CD8-positive, alpha-beta memory T cell (primary cell): Measurements from ENCODE around the gene MYOCOS. TPM values are rescaled to one million over a fixed set of nuclear protein-coding genes. Genes with fewer than 3 reads are reported as not detected.

Source experiments
- CTCF ChIA-PET: fragments of 350-600 bp; sonication (Branson Sonifier 250); formaldehyde crosslinking; loops from one replicate; lab custom pipeline; 2021; ENCODE audit warnings: antibody characterized with exemption; lab: Charles Lee
- POLR2A ChIA-PET: fragments of 350-600 bp; sonication (Branson Sonifier 250); formaldehyde crosslinking; loops from one replicate; lab custom pipeline; 2021; ENCODE audit warnings: antibody characterized with exemption; lab: Charles Lee
- DNase-seq, 5 donors: peaks; one replicate each; pipeline versions ENCODE4 v3.0.0 to v3.0.0-alpha.2; 2020 to 2022; ENCODE audit warnings: mixed read lengths in 1 of 5
- H3K27ac ChIP-seq: one replicate; pipeline ENCODE4 v1.7.0; 2013; ENCODE audit warnings: low read depth, mild to moderate bottlenecking, low read length, moderate library complexity
- H3K27me3 ChIP-seq: 2 replicates; pipeline ENCODE4 v1.7.0; 2013; ENCODE audit warnings: low read length, mild to moderate bottlenecking; ENCODE audit not compliant: insufficient read depth, poor library complexity, severe bottlenecking
- H3K36me3 ChIP-seq: 2 replicates; pipeline ENCODE4 v1.7.0; 2013; ENCODE audit warnings: mild to moderate bottlenecking, low read length, moderate library complexity; ENCODE audit not compliant: insufficient read depth
- H3K4me1 ChIP-seq: 2 replicates; pipeline ENCODE4 v1.7.0; 2013; ENCODE audit warnings: mild to moderate bottlenecking, low read length, moderate library complexity; ENCODE audit not compliant: insufficient read depth
- H3K4me3 ChIP-seq: 2 replicates; pipeline ENCODE4 v1.7.0; 2013; ENCODE audit warnings: mild to moderate bottlenecking, low read length
- H3K9me3 ChIP-seq: 2 replicates; pipeline ENCODE4 v1.7.0; 2013; ENCODE audit warnings: mild to moderate bottlenecking, low read length
- H3K27ac Mint-ChIP-seq, 8 donors: one replicate each; pipeline ENCODE4 v1.8.0; 2020 to 2021; ENCODE audit warnings: mixed read lengths in 8 of 8, mild to moderate bottlenecking in 6 of 8, inconsistent platforms in 3 of 8, moderate library complexity in 3 of 8
- H3K27me3 Mint-ChIP-seq, 2 donors: one replicate each; pipeline ENCODE4 v1.8.0; 2020 to 2021; ENCODE audit warnings: mixed read lengths in 2 of 2, mild to moderate bottlenecking in 1 of 2, moderate library complexity in 1 of 2
- H3K36me3 Mint-ChIP-seq, 3 donors: one replicate each; pipeline ENCODE4 v1.8.0; 2020 to 2021; ENCODE audit warnings: mixed read lengths in 3 of 3, inconsistent platforms in 1 of 3, mild to moderate bottlenecking in 1 of 3
- H3K4me1 Mint-ChIP-seq, 3 donors: one replicate each; pipeline ENCODE4 v1.8.0; 2020 to 2021; ENCODE audit warnings: mixed read lengths in 3 of 3, inconsistent platforms in 1 of 3, mild to moderate bottlenecking in 1 of 3
- H3K4me3 Mint-ChIP-seq, 7 donors: one replicate each; pipeline ENCODE4 v1.8.0; 2020 to 2021; ENCODE audit warnings: mixed read lengths in 7 of 7, mild to moderate bottlenecking in 6 of 7, moderate library complexity in 4 of 7, inconsistent platforms in 2 of 7
- H3K9me3 Mint-ChIP-seq, 5 donors: one replicate each; pipeline ENCODE4 v1.8.0; 2020 to 2022; ENCODE audit warnings: mixed read lengths in 5 of 5, mild to moderate bottlenecking in 3 of 5, moderate library complexity in 2 of 5, inconsistent platforms in 1 of 5
- polyA plus RNA-seq: library from polyadenylated mRNA; unstranded; fragments of 300-500 nt; fragmentation: Illumina TruSeq; gene quantifications from one replicate; pipeline ENCODE4 v1.2.3, GENCODE V29; 2021
- total RNA-seq, 2 experiments: library from RNA; stranded (reverse); gene quantifications; one replicate each; pipeline ENCODE4 v1.2.3, GENCODE V29; 2021

Gene MYOCOS, protein sequence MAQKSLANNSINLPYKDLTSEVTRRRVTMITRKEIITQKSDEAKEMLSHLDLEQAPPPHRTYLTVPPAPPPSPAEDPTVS
- not detected for total RNA-seq
- not detected for polyA plus RNA-seq

DNA sequence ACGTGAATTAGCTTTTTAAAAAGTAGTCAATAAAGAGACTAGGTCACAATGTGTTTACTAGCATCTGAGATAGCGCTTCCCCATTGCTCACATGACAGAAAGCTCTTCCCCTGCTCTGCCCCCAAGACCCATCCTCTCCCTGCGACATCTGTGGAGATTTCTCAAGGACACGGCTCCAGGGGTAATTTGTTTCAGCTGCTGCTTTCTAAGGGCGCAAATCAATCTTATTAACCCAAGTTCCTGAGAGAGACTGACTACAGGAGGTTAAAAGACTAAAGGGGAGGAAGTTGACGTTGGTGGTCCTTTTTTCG is at the start of gene MYOCOS:
Gene MYOCOS (plus strand): TSS at position 92 of the 311 bp plus-strand sequence. CDS start 1,641 bp downstream, outside the sequence.
- Histone ChIP-seq H3K9me3 (no peaks in the 10 kb centered on the region), H3K4me1 (no peaks in the 10 kb centered on the region), H3K27me3 (no peaks in the 10 kb centered on the region), H3K27ac (no peak within 1 kb of the TSS), H3K36me3 (no peaks in the 10 kb centered on the region), H3K4me3 (no peak within 1 kb of the TSS)
- ChIA-PET CTCF (no interaction called here), POLR2A (no interaction called here)
- no peaks in the 10 kb centered on the region for H3K4me1 Mint-ChIP-seq
- H3K4me3 Mint-ChIP-seq = no peak within 1 kb of the TSS
- H3K9me3 Mint-ChIP-seq = no peaks in the 10 kb centered on the region
- no peak for DNase-seq
- H3K36me3 Mint-ChIP-seq = no peaks in the 10 kb centered on the region
- no peak within 1 kb of the TSS for H3K27ac Mint-ChIP-seq
- H3K27me3 Mint-ChIP-seq = peaks cover 1 to 21% of the 10 kb centered on the region in 2 donors

DNA sequence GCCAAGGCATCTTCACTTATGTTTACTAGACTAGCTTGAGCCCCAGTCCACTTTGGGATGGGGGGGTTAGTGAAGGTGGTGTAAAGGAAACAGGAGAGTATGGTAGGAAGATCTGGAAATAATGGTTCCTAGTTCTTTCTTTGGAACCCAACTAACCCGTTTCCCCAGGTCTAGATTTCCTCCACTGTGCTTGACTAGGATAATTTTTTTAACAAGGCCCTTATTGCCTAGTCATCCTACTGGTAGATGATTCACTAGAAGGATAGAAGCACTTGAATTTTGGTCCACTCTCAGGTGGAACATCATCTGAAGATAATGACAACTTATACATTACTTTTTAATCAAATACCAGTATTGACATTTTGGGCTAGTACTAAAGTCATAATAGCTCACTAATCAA is 45.9 kb upstream of the MYOCOS start:
- no peaks in the 10 kb centered on the region for H3K27me3 ChIP-seq
- POLR2A ChIA-PET = interaction anchor here (0.5 kb wide), 1 partner anchor 1726 kb away, joined by 5 read pairs; no protein-coding TSS in a partner anchor
- Mint-ChIP-seq H3K9me3 (no peaks in the 10 kb centered on the region), H3K4me1 (peaks cover 14 to 37% (median 18%) of the 10 kb centered on the region in 3 donors), H3K36me3 (peaks cover 0 to 89% (median 36%) of the 10 kb centered on the region in 3 donors), H3K4me3 (no peak overlapping the region), H3K27me3 (no peaks in the 10 kb centered on the region), H3K27ac (peak overlapping the region in 2 of 8 donors; percentile 11 to 52)
- H3K4me3 ChIP-seq = no peak overlapping the region
- no peak for DNase-seq
- no peak overlapping the region for H3K27ac ChIP-seq
- CTCF ChIA-PET = no interaction called here
- H3K36me3 ChIP-seq = peaks cover 71% of the 10 kb centered on the region
- H3K4me1 ChIP-seq = no peaks in the 10 kb centered on the region
- no peaks in the 10 kb centered on the region for H3K9me3 ChIP-seq

DNA sequence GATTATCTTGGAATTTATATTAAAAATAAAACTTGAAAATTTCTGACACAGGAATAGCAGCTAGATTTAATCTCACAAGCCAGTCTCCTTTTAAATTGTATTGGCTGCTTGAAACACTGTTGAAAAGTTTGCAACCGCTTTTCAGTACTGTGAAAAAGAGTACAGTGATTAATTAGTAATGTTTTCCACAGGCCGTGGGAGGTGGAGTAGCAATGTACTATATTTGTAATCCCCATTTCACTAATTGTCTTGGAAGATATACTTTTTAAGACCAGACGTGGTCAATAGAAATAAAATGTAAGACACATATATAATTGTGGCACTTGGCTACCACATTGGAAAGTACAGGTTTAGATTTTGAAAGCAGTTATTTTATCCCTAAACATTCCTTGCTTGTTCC is 40.8 kb upstream of the MYOCOS start:
- Mint-ChIP-seq H3K4me3 (no peak overlapping the region), H3K27ac (peak overlapping the region in 4 of 8 donors; percentile 18 to 89 (median 33)), H3K27me3 (no peaks in the 10 kb centered on the region), H3K9me3 (no peaks in the 10 kb centered on the region), H3K4me1 (peaks cover 20 to 30% (median 29%) of the 10 kb centered on the region in 3 donors), H3K36me3 (peaks cover 4 to 90% (median 31%) of the 10 kb centered on the region in 3 donors)
- no peak overlapping the region for H3K4me3 ChIP-seq
- ChIA-PET POLR2A (no interaction called here), CTCF (no interaction called here)
- H3K27ac ChIP-seq = no peak overlapping the region
- no peaks in the 10 kb centered on the region for H3K9me3 ChIP-seq
- H3K4me1 ChIP-seq = no peaks in the 10 kb centered on the region
- peaks cover 65% of the 10 kb centered on the region for H3K36me3 ChIP-seq
- no peaks in the 10 kb centered on the region for H3K27me3 ChIP-seq
- no peak for DNase-seq

DNA sequence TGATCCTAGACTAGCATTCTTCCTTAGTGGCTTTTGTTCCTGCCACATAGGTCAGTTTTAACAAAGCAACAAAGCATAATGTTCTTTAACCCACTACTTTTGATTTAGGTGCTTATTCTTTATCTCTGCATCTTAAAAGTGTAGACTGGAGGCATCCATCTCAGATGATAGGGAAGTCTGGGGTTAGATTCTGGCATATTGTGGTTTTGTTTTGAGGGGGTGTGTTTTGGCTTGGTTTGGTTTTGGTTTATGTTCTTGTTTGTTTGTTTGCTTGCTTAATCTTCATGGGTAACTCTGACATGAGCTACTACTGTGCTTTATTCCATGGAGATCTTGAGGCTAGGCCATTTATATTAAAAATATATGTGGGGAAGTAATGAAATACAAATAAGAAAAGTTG is 40.3 kb upstream of the MYOCOS start:
- Histone ChIP-seq H3K4me1 (no peaks in the 10 kb centered on the region), H3K9me3 (no peaks in the 10 kb centered on the region), H3K27ac (no peak overlapping the region), H3K36me3 (peaks cover 63% of the 10 kb centered on the region), H3K4me3 (no peak overlapping the region), H3K27me3 (no peaks in the 10 kb centered on the region)
- H3K4me3 Mint-ChIP-seq = no peak overlapping the region
- no peaks in the 10 kb centered on the region for H3K27me3 Mint-ChIP-seq
- ChIA-PET CTCF (no interaction called here), POLR2A (no interaction called here)
- H3K9me3 Mint-ChIP-seq = no peaks in the 10 kb centered on the region
- DNase-seq = no peak
- peaks cover 20 to 30% (median 29%) of the 10 kb centered on the region in 3 donors for H3K4me1 Mint-ChIP-seq
- peaks cover 6 to 88% (median 32%) of the 10 kb centered on the region in 3 donors for H3K36me3 Mint-ChIP-seq
- H3K27ac Mint-ChIP-seq = peak overlapping the region in 7 of 8 donors; percentile 11 to 89 (median 37)

DNA sequence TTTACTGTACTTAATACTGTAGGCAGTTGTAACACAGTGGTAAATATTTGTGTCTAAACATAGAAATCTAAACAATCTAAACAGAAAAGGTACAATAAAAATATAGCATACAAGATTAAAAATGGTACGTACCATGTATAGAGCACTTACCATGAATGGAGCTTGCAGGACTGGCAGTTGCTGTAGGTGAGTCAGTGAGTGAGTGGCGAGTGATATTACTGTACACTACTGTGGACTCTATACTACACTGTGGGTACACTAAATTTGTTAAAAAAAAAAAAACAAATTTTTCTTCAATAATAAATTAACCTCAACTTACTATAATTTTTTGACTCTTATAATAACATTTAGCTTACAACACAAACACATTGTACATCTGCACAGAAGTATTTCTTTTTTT is 39.5 kb upstream of the MYOCOS start:
- H3K9me3 Mint-ChIP-seq = no peaks in the 10 kb centered on the region
- ChIA-PET POLR2A (interaction anchor here (0.6 kb wide), 1 partner anchor 9 kb away, joined by 5 read pairs; no protein-coding TSS in a partner anchor), CTCF (no interaction called here)
- H3K27me3 ChIP-seq = no peaks in the 10 kb centered on the region
- H3K4me1 Mint-ChIP-seq = peaks cover 20 to 29% (median 25%) of the 10 kb centered on the region in 3 donors
- H3K36me3 ChIP-seq = peaks cover 69% of the 10 kb centered on the region
- no peaks in the 10 kb centered on the region for H3K4me1 ChIP-seq
- peak overlapping the region in 3 of 8 donors; percentile 11 to 89 (median 33) for H3K27ac Mint-ChIP-seq
- no peak overlapping the region for H3K27ac ChIP-seq
- H3K9me3 ChIP-seq = no peaks in the 10 kb centered on the region
- H3K27me3 Mint-ChIP-seq = no peaks in the 10 kb centered on the region
- H3K4me3 ChIP-seq = no peak overlapping the region
- H3K4me3 Mint-ChIP-seq = no peak overlapping the region
- peaks cover 9 to 89% (median 31%) of the 10 kb centered on the region in 3 donors for H3K36me3 Mint-ChIP-seq
- no peak for DNase-seq

DNA sequence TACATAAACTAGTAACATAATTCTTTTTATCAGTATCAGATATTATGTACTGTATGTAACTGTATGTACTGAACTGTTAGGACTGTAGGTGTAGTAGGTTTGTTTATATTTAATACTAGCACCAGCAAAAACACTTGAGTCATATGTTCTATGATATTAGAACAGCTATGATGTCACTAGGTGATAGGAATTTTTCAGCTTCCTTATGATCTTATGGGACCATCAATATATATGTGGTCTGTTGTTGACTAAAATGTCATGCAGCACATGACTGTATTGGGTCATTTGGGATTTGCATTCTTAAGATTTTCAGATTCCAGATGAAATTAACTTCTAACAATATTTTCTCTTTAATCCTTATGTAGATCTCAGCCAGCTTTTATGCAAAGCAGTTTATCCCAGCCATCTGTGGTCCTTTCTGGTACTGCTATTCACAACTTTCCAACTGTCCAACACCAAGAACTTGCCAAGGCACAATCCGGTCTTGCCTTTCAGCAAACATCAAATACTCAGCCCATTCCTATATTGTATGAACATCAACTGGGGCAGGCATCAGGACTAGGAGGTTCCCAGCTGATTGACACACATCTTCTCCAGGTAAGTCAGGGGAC is 38.3 kb upstream of the MYOCOS start:
- H3K27ac Mint-ChIP-seq = peak overlapping the region in 3 of 8 donors; percentile 11 to 46 (median 32)
- CTCF ChIA-PET = no interaction called here
- no peaks in the 10 kb centered on the region for H3K9me3 Mint-ChIP-seq
- Histone ChIP-seq H3K27me3 (no peaks in the 10 kb centered on the region), H3K36me3 (peaks cover 69% of the 10 kb centered on the region), H3K4me1 (no peaks in the 10 kb centered on the region), H3K4me3 (no peak overlapping the region), H3K9me3 (no peaks in the 10 kb centered on the region), H3K27ac (no peak overlapping the region)
- peaks cover 20 to 29% (median 25%) of the 10 kb centered on the region in 3 donors for H3K4me1 Mint-ChIP-seq
- H3K36me3 Mint-ChIP-seq = peaks cover 9 to 87% (median 35%) of the 10 kb centered on the region in 3 donors
- no peak overlapping the region for H3K4me3 Mint-ChIP-seq
- no peaks in the 10 kb centered on the region for H3K27me3 Mint-ChIP-seq
- DNase-seq = no peak
- POLR2A ChIA-PET = no interaction called here

DNA sequence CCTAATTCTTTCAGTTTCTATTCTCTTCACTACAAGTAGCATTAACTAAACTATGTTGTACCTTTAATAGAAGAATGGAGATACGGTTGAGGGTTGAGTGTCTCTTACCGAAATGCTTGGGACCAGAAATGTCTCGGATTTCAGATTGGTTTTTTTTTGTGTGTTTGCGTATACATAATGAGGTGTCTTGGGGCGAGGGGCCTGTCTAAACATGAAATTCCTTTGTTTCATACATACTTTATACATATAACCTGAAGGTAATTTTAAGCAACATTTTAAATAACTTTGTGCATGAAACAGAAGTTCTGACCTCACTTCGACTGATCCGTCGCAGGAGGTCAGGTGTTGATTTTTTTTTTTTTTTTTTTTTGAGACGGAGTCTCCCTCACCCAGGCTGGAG is 36.3 kb upstream of the MYOCOS start:
- H3K27ac Mint-ChIP-seq = peak overlapping the region in 2 of 8 donors; percentile 16 to 21
- peaks cover 15 to 88% (median 31%) of the 10 kb centered on the region in 3 donors for H3K36me3 Mint-ChIP-seq
- no peak overlapping the region for H3K4me3 Mint-ChIP-seq
- H3K9me3 Mint-ChIP-seq = no peaks in the 10 kb centered on the region
- H3K36me3 ChIP-seq = peaks cover 66% of the 10 kb centered on the region
- H3K9me3 ChIP-seq = no peaks in the 10 kb centered on the region
- DNase-seq = no peak
- CTCF ChIA-PET = no interaction called here
- H3K27me3 ChIP-seq = no peaks in the 10 kb centered on the region
- no peaks in the 10 kb centered on the region for H3K4me1 ChIP-seq
- H3K4me3 ChIP-seq = no peak overlapping the region
- POLR2A ChIA-PET = no interaction called here
- no peaks in the 10 kb centered on the region for H3K27me3 Mint-ChIP-seq
- no peak overlapping the region for H3K27ac ChIP-seq
- H3K4me1 Mint-ChIP-seq = peaks cover 12 to 15% (median 15%) of the 10 kb centered on the region in 3 donors

DNA sequence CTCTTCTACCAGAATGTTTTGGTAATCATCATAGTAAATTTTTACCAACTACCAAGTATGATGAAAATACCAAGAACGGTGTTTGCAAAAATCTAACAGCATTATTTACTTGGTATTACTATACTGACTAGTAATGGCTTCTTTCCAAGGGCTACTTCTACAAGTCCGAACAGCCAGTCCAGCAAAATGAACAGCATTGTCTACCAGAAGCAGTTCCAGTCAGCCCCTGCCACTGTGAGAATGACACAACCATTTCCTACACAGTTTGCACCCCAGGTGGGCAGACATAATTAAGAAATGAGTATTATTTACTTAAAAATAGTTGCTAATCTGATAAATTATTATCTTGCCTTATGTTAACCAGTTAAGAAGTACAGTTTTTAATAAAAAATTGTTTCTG is 33.8 kb upstream of the MYOCOS start:
- no peaks in the 10 kb centered on the region for H3K4me1 Mint-ChIP-seq
- Histone ChIP-seq H3K36me3 (peaks cover 76% of the 10 kb centered on the region), H3K27ac (no peak overlapping the region), H3K4me1 (no peaks in the 10 kb centered on the region), H3K27me3 (no peaks in the 10 kb centered on the region), H3K4me3 (no peak overlapping the region), H3K9me3 (no peaks in the 10 kb centered on the region)
- ChIA-PET CTCF (no interaction called here), POLR2A (no interaction called here)
- H3K27ac Mint-ChIP-seq = peak overlapping the region in 1 of 8 donors; percentile 7
- peaks cover 15 to 91% (median 49%) of the 10 kb centered on the region in 3 donors for H3K36me3 Mint-ChIP-seq
- H3K27me3 Mint-ChIP-seq = no peaks in the 10 kb centered on the region
- no peak overlapping the region for H3K4me3 Mint-ChIP-seq
- no peak for DNase-seq
- H3K9me3 Mint-ChIP-seq = no peaks in the 10 kb centered on the region
